ENCODE measurements around the gene GALP.
"Not testable (repeated sequence)": the region's sequence is repeated elsewhere in the genome, so short reads cannot be mapped to it uniquely, and the experiment has no call there.

The GALP gene

GRCh38 chr19:56175861-56176307 lies at the start of gene GALP:
TSS of gene GALP (plus strand) at chr19:56176008. CDS start at chr19:56177109, 1,101 bp downstream.
- not testable (repeated sequence) for DNase-seq

GRCh38 chr19:56126983-56127780 lies 48.6 kb upstream of the GALP start:
- DNase-seq = no peak

GRCh38 chr19:56130006-56130405 lies 45.8 kb upstream of the GALP start:
- no peak for DNase-seq

GRCh38 chr19:56131651-56132050 lies 44.2 kb upstream of the GALP start:
- no peak for DNase-seq

GRCh38 chr19:56132316-56132822 lies 43.4 kb upstream of the GALP start:
- no peak for DNase-seq

- no peak for DNase-seq
These were observed 41.8 kb upstream of the GALP start for GRCh38 chr19:56133858-56134653.

GRCh38 chr19:56134654-56134921 lies 41.2 kb upstream of the GALP start:
- DNase-seq = no peak

- no peak for DNase-seq
These were observed 39.4 kb upstream of the GALP start for GRCh38 chr19:56136362-56136761.

GRCh38 chr19:56137405-56137804 lies 38.4 kb upstream of the GALP start:
- DNase-seq = no peak

GRCh38 chr19:56138069-56138468 lies 37.7 kb upstream of the GALP start:
- DNase-seq = no peak

GRCh38 chr19:56139847-56140582 lies 35.8 kb upstream of the GALP start:
- no peak for DNase-seq

GRCh38 chr19:56140583-56141416 lies 35.0 kb upstream of the GALP start, which contains the start of gene ZNF444:
TSS of gene ZNF444 (plus strand) at chr19:56141287. CDS start at chr19:56146912, 5,625 bp downstream.
- peak; percentile 100 for DNase-seq

- DNase-seq = no peak
These were observed 34.3 kb upstream of the GALP start for GRCh38 chr19:56141417-56141993.

GRCh38 chr19:56142087-56142787 lies 33.6 kb upstream of the GALP start:
- DNase-seq = no peak

GRCh38 chr19:56142897-56143434 lies 32.8 kb upstream of the GALP start:
- no peak for DNase-seq

GRCh38 chr19:56144376-56144775 lies 31.4 kb upstream of the GALP start:
- no peak for DNase-seq

GRCh38 chr19:56144831-56145230 lies 31.0 kb upstream of the GALP start:
- DNase-seq = no peak

- no peak for DNase-seq
These were observed 30.1 kb upstream of the GALP start for GRCh38 chr19:56145698-56146097.

- no peak for DNase-seq
These were observed 28.9 kb upstream of the GALP start for GRCh38 chr19:56146904-56147303.

GRCh38 chr19:56147307-56147706 lies 28.5 kb upstream of the GALP start:
- DNase-seq = no peak

GRCh38 chr19:56148096-56148495 lies 27.7 kb upstream of the GALP start:
- DNase-seq = no peak
